Left ventricle myocardium inferior (tissue), 1 donor: ENCODE results near the gene SCNN1G. TPM values are rescaled to one million over a fixed set of nuclear protein-coding genes. Genes with fewer than 3 reads are reported as not detected.
A peak's percentile ranks its signal among the peaks of the same experiment; 100 is the strongest.

Source experiments
- DNase-seq: peaks from one replicate; pipeline ENCODE4 v3.0.0-alpha.2; 2020
- H3K27ac ChIP-seq: fragments of 200-600 bp; replicated peaks from 2 replicates; pipeline ENCODE4 v1.8.0; 2021
- H3K27me3 ChIP-seq: fragments of 200-600 bp; 2 replicates; pipeline ENCODE4 v1.8.0; 2021; ENCODE audit warnings: low read depth
- H3K36me3 ChIP-seq: fragments of 200-600 bp; 2 replicates; pipeline ENCODE4 v1.8.0; 2021
- H3K4me1 ChIP-seq: fragments of 200-600 bp; 2 replicates; pipeline ENCODE4 v1.8.0; 2021
- H3K4me3 ChIP-seq: fragments of 200-600 bp; 2 replicates; pipeline ENCODE4 v1.8.0; 2021; ENCODE audit warnings: mild to moderate bottlenecking, moderate library complexity
- H3K9me3 ChIP-seq: fragments of 200-600 bp; replicated peaks from 2 replicates; pipeline ENCODE4 v1.8.0; 2021
- intact Hi-C: fragments of 100-400 bp; cut with micrococcal nuclease; formaldehyde crosslinking; loops from one replicate; pipeline ENCODE4 v1.11.0; 2022
- total RNA-seq: library from RNA; stranded (reverse); fragmentation: NEBNext Ultra II Directional; extraction: Animal tissue kit (Norgen Biotek cat#: 25700); gene quantifications from one replicate; pipeline ENCODE4 v1.2.1, GENCODE V29; 2021
- TF ChIP-seq, protein P1 (sequence below): fragments of 200-600 bp; IDR thresholded peaks from 2 replicates; pipeline ENCODE4 v1.8.0; 2021; ENCODE audit warnings: antibody characterized with exemption, mild to moderate bottlenecking, borderline replicate concordance
- donor health status: DM: no; HTN: yes; CAD: no; lungs with severe emphysema.

The SCNN1G gene
- total RNA-seq, 1 donor from 2014 or later, result not detected

DNA sequence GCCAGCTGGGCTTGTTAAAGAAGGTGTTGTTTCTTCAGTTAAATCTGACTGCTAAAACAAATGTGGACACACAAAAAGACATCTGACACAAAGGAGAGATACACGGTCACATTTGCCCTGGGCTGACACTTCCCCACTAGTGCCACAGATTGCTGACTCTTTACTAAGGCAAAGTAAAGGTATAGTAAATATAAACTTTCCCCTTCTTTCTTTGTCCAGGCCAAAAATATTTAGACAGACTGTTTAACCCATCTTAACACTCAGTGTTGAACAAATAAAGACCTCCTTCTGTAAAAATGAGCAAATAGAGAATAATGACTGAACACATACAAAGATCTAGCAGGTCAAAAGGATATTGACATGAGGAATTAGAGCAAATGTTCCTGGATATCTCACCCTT is 58.4 kb downstream of the SCNN1G start:
- Histone ChIP-seq H3K27ac (no peak overlapping the region), H3K36me3 (no peaks in the 10 kb centered on the region), H3K9me3 (peaks cover 8% of the 10 kb centered on the region), H3K27me3 (no peaks in the 10 kb centered on the region), H3K4me1 (peaks cover 10% of the 10 kb centered on the region), H3K4me3 (no peak overlapping the region)
- TF ChIP-seq, protein P1, sequence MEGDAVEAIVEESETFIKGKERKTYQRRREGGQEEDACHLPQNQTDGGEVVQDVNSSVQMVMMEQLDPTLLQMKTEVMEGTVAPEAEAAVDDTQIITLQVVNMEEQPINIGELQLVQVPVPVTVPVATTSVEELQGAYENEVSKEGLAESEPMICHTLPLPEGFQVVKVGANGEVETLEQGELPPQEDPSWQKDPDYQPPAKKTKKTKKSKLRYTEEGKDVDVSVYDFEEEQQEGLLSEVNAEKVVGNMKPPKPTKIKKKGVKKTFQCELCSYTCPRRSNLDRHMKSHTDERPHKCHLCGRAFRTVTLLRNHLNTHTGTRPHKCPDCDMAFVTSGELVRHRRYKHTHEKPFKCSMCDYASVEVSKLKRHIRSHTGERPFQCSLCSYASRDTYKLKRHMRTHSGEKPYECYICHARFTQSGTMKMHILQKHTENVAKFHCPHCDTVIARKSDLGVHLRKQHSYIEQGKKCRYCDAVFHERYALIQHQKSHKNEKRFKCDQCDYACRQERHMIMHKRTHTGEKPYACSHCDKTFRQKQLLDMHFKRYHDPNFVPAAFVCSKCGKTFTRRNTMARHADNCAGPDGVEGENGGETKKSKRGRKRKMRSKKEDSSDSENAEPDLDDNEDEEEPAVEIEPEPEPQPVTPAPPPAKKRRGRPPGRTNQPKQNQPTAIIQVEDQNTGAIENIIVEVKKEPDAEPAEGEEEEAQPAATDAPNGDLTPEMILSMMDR, result no peak
- intact Hi-C loops, result no loop called here
- DNase-seq, result no peak

DNA sequence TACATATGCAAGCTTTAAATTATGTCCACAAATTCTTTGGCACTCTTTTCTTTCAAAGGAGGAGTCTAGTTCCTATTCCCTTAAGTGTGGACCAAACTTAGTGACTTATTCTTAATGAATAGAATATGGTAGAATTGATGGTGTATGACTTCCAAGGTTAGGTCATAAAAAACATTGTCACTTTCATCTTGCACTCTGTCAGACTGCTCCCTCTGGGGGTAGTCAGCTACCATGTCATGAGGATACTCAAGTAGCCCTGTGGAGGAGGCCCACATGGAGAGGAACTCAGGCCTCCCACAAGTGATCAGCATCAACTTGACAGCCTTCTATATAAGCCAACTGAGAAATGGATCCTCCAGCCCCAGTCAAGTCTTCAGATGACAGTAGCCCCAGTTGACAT is 61.6 kb downstream of the SCNN1G start:
- H3K36me3 ChIP-seq, result no peaks in the 10 kb centered on the region
- no peak for DNase-seq
- no peaks in the 10 kb centered on the region for H3K27me3 ChIP-seq
- H3K4me1 ChIP-seq, result peaks cover 19% of the 10 kb centered on the region
- H3K27ac ChIP-seq, result no peak overlapping the region
- peaks cover 8% of the 10 kb centered on the region for H3K9me3 ChIP-seq
- intact Hi-C loops, result no loop called here
- TF ChIP-seq, protein P1, result no peak
- H3K4me3 ChIP-seq, result no peak overlapping the region

DNA sequence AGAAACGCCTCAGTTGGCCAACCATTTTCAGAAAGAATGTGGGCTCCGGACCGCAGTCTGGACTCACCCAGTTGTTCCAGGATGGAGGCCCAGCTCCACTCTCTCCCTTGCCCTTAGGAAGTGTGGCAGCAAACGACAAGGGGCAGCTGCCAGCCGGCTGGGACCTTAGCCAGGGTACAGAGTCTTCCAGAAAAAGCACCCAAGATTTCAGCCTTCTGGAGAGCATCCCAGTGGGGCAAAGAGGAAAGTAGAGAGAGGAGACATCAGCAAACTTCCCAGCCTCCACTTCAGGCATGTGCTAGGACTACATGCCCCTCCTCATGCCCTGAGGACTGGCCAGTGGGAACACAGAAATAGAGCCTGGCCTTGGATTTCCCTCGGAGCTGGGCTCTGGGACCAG is 62.7 kb downstream of the SCNN1G start:
- Histone ChIP-seq H3K27ac (peak overlapping the region; percentile 55), H3K36me3 (no peaks in the 10 kb centered on the region), H3K9me3 (peaks cover 12% of the 10 kb centered on the region), H3K4me3 (no peak overlapping the region), H3K27me3 (no peaks in the 10 kb centered on the region), H3K4me1 (peaks cover 19% of the 10 kb centered on the region)
- TF ChIP-seq, protein P1, result no peak
- peak; percentile 65 for DNase-seq
- intact Hi-C loops, result no loop called here

DNA sequence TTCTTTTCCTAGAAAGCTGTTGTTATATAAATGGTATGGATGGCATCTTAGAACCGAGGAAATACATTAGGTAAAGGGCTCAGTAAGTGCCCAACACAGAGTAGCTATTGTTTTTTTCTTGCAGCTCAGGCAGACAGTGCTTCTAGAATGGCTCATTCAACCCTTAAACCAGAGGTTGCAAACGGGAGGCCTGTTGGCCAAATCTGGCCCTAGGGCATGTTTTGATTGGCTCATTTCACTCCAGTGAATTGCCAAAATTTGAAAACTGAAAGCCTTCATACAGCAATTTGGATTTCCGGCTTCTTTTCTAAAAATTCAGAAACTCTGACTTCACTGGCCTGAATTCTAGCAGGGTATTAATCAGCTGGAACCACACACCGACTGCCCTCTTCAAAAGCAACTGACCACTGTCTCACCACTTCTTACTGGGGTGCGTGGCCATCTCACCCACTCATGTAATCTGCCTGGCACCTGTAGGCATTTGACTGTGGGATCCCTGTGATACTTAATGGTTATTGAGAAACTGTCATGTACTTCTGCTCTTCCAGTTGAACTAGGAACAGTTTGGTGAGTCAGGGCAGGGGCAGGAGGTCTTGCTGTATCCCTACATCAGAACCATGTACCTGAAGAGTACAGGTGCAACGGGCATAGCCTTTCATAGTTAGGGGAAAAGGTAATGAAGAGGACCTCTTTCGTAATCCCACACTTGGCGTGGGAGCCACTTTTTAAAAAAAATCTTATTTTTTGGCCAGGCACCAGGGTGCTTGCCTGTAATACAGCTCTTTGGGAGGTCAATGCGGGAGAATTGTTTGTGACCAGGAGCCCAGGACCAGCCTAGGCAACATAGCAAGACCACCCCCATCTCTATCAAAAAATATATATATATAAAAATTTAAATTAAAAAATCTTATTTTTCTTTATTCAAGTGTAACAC is 66.0 kb downstream of the SCNN1G start:
- intact Hi-C loops, result no loop called here
- no peak overlapping the region for H3K4me3 ChIP-seq
- TF ChIP-seq, protein P1, result no peak
- H3K9me3 ChIP-seq, result peaks cover 17% of the 10 kb centered on the region
- no peaks in the 10 kb centered on the region for H3K36me3 ChIP-seq
- DNase-seq, result no peak
- H3K27ac ChIP-seq, result no peak overlapping the region
- H3K27me3 ChIP-seq, result no peaks in the 10 kb centered on the region
- peaks cover 19% of the 10 kb centered on the region for H3K4me1 ChIP-seq

DNA sequence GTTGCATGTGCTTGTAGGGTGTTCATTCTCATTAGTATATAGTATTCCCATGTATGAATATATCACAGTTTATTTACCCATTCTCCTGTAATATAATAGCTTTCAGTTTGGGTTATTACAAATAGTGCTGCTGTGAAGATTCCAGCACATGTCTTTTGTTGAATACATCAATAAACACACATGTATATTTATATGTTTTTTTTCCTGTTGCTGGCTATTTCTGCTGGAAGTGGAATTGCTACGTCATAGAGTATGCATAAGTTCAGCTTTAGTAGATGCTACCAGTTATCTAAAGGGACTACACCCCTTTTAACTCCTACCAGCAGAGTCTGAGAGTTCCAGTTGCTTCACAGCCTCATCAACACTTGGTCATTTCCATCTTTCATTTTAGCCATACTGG is 67.3 kb downstream of the SCNN1G start:
- DNase-seq, result no peak
- Histone ChIP-seq H3K27ac (no peak overlapping the region), H3K36me3 (no peaks in the 10 kb centered on the region), H3K9me3 (peaks cover 8% of the 10 kb centered on the region), H3K27me3 (no peaks in the 10 kb centered on the region), H3K4me1 (peaks cover 19% of the 10 kb centered on the region), H3K4me3 (no peak overlapping the region)
- TF ChIP-seq, protein P1, result no peak
- intact Hi-C loops, result no loop called here
